GM12875 (cell line): ENCODE data around the gene GPR17.

ENCODE experiments used
- H3K4me3 ChIP-seq: one replicate; pipeline ENCODE4 v1.5.1; 2011; ENCODE audit warnings: low read depth, low read length, control low read depth
- CTCF ChIP-seq: IDR thresholded peaks from 2 replicates; pipeline ENCODE4 v1.5.1; 2011; ENCODE audit warnings: low read depth, mild to moderate bottlenecking, control low read depth, inconsistent platforms, low read length, moderate library complexity, borderline replicate concordance; ENCODE audit not compliant: insufficient read depth

Gene GPR17

GRCh38 chr2:127626917-127627739 is 18.8 kb upstream of the GPR17 start:
- no peak overlapping the region for H3K4me3 ChIP-seq
- no peak for TF ChIP-seq CTCF

GRCh38 chr2:127627740-127628571 is 18.0 kb upstream of the GPR17 start:
- TF ChIP-seq CTCF: no peak
- H3K4me3 ChIP-seq: no peak overlapping the region

- H3K4me3 ChIP-seq: no peak overlapping the region
- no peak for TF ChIP-seq CTCF
Observed at GRCh38 chr2:127628767-127629614, 17.0 kb upstream of the GPR17 start.

- no peak for TF ChIP-seq CTCF
- no peak overlapping the region for H3K4me3 ChIP-seq
Observed at GRCh38 chr2:127629637-127630036, 16.3 kb upstream of the GPR17 start.

- no peak for TF ChIP-seq CTCF
- H3K4me3 ChIP-seq: no peak overlapping the region
Observed at GRCh38 chr2:127630096-127630863, 15.7 kb upstream of the GPR17 start.

- TF ChIP-seq CTCF: no peak
- H3K4me3 ChIP-seq: no peak overlapping the region
Observed at GRCh38 chr2:127630864-127631540, 15.0 kb upstream of the GPR17 start.
